GM18520 (cell line): ENCODE data around the gene TNRC18.
"Not testable (repeated sequence)": the region's sequence is repeated elsewhere in the genome, so short reads cannot be mapped to it uniquely, and the experiment has no call there.

Experiments used
- ATAC-seq: cut with Tn5 transposase; IDR thresholded peaks from one replicate; pipeline ENCODE4 v1.9.1; 2021; ENCODE audit not compliant: unreplicated experiment

The TNRC18 gene

GRCh38 chr7:5423306-5423975 is at the start of gene TNRC18:
TNRC18 (minus strand) TSS chr7:5423834; CDS start chr7:5421246, 2,588 bp downstream.
- ATAC-seq = no peak

- ATAC-seq = no peak
Measured at GRCh38 chr7:5472432-5473315, 49.0 kb upstream of the TNRC18 start.

DNA sequence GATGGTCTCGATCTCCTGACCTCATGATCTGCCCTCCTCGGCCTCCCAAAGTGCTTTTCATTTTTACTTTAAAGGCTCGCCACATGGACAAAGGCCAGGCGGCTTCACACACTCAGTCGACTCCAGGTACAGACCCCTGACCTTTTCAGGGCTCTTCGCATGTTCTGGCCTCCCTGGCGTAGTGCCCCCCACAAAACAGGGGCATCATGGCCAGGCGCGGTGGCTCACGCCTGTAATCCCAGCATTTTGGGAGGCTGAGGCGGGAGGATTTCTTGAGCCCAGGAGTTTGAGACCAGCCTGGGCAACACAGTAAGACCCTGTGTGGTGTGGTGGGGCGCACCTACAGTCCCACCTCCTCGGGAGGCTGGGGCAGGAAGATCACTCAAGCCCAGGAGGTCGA is 48.0 kb upstream of the TNRC18 start:
- not testable (repeated sequence) for ATAC-seq

DNA sequence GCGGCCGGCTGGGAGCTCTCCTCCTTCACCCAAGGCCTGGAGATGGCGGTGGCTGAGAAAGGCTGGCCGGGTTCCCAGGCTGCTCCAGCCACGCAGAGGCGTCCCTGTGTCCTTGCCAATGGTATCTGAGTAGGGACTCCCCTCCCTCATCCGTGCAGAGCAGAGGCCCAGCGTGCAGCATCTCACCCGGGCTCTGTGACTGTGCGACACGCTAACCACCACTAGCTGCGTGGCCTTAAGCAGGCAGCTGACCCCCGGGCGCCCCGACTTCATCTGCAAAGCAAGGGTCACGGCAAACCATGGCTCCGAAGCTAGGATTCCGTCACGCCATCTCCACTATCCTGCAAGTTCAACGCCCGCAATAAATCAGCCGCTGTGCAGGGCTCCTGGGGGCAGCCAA is 47.2 kb upstream of the TNRC18 start:
- ATAC-seq = no peak

- ATAC-seq = no peak
Measured at GRCh38 chr7:5470167-5470532, 46.5 kb upstream of the TNRC18 start.

DNA sequence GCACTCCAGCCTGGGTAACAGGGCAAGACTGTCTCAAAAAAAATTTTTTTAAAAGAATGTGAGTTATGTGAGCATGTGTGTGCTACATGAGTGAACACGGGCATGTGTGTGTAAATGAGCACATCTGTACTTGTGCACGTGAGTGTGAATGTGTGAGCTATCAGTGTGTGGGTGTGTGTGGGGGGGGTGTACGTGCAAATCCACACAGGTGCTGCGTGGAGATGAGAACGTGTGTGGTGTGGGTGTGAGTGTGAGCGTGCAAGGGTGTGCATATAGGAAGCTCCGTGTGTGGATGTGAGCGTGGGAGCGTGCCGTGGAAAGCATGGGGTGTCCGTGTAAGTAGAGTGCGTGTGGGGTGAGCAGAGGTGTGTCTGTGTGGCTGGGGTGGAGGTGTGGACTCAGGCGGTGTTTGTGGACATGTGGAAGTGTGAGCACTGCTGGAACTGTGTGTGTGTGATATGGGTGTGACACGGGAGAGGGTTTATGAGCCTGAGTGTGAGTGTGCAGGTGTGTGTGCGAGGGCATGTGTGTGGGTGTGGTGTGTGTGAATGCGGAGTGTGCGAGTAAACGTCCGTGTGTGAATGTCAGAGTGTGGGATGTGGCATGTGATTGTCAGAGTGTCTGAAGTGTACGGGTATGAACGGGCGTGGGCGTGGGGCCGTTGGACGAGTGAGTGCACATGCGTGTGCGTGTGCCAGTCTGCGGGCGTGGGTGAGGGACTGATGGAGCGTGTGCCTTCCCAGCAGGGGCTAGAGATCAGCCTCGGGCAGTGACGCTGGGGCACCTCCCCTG is 45.9 kb upstream of the TNRC18 start:
- no peak for ATAC-seq

GRCh38 chr7:5467645-5468044 is 44.0 kb upstream of the TNRC18 start:
- ATAC-seq = no peak

- ATAC-seq = no peak
Measured at GRCh38 chr7:5466551-5466950, 42.9 kb upstream of the TNRC18 start.

- ATAC-seq = no peak
Measured at GRCh38 chr7:5463031-5463430, 39.4 kb upstream of the TNRC18 start.

- no peak for ATAC-seq
Measured at GRCh38 chr7:5462216-5462615, 38.6 kb upstream of the TNRC18 start.

DNA sequence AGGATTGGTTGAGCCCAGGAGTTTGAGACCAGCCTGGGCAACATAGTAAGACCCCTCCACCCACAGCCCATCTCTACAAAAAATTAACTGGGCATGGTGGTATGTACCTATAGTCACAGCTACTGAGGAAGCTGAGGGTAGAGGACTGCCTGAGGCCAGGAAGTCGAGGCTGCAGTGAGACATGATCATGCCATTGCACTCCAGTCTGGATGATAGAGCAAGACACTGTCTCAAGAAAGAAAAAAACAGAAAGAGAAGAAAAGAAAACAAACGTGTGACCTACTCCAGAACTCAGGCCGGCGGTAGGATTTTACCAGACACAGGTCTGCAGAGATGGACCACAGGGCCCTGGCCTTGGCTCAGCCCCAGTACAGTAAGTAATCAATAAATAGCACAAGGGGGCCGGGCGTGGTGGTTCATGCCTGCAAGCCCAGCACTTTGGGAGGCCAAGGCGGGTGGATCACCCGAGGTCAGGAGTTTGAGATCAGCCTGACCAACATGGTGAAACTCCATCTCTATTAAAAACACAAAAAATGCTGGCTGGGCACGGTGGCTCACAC is 35.4 kb upstream of the TNRC18 start:
- no peak for ATAC-seq

DNA sequence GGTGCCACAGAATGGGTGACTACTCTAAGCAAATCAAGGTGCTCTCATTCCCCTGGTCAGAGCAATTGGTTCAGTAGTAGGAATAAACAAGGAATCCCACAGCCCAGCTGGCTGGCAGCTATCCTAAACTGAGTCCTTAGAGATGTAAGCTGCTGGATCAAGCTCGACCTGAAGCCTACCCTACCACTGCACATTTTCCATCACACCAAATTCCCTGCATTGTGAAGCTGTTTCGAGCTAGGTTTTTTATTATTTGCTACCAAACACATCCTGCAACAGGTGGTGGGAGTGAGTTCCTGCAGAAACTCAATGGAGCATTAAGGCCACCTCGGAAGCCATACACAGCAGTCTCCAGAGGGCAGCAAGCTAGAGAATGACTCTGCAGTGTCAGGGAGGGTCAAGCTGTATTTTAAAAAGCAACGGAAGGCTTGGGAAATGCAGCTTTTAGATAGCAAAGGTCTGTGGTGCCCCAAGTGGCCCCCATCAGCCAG is 33.7 kb upstream of the TNRC18 start:
- no peak for ATAC-seq

DNA sequence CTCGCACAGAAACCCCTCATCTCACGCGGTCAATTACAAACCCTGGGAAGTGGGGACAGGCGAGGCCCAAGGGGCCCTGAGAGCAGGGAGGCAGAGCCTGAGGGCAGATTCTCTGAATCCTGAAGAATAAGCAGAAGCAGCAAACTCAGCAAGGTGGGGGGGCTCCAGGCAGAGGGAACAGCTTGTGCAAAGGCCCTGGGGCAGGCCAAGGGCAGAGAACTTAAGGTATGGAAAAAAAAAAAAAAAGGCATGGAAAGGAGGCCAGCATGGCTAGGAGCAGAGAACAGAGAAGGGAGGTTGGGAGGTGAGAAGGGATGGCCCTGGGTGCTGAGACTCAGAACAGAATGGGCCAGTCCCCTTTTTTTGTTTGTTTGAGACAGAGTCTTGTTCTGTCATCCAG is 32.8 kb upstream of the TNRC18 start:
- no peak for ATAC-seq

- no peak for ATAC-seq
Measured at GRCh38 chr7:5455581-5456219, 32.1 kb upstream of the TNRC18 start.

DNA sequence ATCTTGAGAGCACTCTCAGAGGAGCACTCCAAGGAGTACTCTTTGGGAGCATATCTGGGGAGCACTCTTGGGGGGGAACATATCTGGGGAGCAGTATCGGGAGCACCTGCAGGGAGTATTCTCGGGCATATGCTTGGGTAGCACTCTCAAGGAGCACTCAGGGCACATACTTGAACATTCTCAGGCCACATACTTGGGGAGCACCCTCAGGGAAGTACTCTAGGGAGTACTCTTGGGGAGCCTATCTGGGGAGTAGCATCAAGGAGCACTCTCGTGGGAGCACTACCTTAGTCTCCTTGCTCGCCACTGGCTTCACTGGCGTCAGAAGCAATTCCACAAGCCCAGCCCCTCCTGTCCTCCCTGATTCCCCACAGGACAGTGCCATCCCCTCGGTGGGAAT is 31.5 kb upstream of the TNRC18 start:
- no peak for ATAC-seq

- ATAC-seq = no peak
Measured at GRCh38 chr7:5454485-5454884, 30.9 kb upstream of the TNRC18 start.

DNA sequence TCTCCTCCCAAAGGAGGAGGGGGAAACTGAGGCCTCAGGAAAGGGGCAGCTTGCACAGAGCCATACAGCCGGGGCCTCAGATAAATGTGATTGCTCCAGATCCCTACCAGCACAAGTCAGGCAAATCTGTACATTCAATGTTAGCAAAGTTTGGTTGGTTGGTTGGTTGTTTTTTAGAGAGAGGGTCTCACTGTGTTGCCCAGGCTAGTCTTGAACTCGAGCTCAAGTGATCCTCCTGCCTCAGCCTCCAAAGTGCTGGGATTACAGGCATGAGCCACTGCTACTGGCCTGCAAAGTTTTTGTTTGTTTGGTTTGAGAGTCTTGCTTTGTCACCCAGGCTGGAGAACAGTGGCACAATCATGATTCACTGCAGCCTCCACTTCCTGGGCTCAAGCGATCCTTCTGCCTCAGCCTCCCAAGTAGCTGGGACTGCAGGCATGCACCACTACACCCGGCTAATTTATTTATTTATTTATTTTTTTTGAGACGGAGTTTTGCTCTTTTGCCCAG is 30.0 kb upstream of the TNRC18 start:
- ATAC-seq = no peak

DNA sequence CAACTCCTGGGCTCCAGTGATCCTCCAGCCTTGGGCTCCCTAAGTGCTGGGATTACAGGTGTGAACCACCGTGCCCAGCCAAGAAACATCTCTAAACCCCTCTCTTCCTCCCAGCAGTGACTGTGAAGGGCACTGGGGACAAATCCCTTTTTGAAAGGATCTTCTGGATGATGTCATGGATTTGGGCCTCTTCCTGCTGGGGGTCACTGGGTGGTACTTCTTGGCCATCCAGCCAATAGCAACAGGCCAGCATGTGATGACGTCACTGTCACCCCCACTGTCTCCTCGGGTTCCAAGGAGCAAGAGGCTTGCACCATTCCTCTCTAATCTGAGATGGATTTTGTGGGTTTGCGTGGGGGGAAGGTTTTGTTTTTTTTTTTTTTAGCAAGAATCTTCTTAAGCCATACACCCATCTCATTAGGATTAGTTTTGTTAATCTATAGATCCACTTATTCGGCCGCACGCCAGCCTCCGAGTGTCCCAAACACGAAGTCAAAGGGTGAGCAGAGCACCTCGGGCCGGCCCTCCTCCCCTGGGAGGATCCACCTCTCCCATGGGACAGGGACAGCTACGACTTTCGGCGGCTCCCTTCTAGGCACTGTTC is 29.4 kb upstream of the TNRC18 start:
- ATAC-seq = no peak

DNA sequence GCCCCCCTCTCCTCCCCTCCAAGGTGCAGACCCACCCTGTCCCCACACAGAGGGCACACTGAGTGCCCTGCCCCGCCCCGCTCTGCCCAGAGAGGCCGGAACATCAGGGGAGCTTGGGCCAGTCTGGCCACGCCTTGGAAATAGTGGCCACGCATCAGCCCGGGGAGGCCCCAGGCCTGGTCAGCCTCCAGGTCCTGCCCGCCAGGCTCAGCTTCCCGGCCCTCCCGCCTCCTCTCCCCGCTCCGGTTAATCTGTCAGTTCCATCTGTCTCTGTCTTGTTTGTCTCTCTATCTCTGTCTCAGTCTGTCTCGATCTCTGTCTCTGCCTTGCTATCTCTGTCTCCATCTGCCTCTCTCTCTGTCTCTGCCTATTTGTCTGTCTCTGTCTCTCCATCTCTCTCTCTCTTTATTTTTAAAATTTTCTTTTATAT is 28.9 kb upstream of the TNRC18 start:
- ATAC-seq = no peak

DNA sequence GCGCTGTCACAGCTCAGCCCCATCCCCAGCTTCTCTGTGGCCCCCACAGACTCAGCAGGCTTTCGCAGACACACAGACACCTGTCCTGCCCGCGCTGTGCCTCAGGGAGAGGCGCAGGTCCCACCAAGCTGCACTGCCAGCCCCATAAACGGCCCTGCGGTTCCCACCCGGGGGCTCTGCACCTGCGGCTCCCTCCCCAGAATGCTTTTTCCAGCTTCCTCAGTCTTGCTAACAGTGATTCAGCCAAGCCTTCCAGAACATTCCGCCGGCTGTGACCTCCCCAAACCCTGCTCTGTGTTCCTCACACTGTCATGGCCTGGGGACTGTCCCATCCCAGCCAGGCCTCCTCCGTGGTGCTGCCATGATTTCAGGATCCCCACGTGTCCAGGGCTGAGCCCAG is 27.8 kb upstream of the TNRC18 start:
- no peak for ATAC-seq
